Mesodermal cell (in vitro differentiated cells): ENCODE results near the gene CHSY3.

Source experiments
- H3K27ac ChIP-seq: 2 replicates; pipeline ENCODE4 v1.7.0; 2013; ENCODE audit warnings: mild to moderate bottlenecking, low read depth, low read length, moderate library complexity; ENCODE audit not compliant: severe bottlenecking
- H3K36me3 ChIP-seq: 2 replicates; pipeline ENCODE4 v1.7.1; 2013; ENCODE audit warnings: mild to moderate bottlenecking, low read length, moderate library complexity; ENCODE audit not compliant: control insufficient read depth, insufficient read depth
- H3K4me1 ChIP-seq: one replicate; pipeline ENCODE4 v1.7.1; 2013; ENCODE audit warnings: mild to moderate bottlenecking, low read length; ENCODE audit not compliant: insufficient read depth, control insufficient read depth, poor library complexity, severe bottlenecking
- H3K4me3 ChIP-seq: 2 replicates; pipeline ENCODE4 v1.7.0; 2013; ENCODE audit warnings: low read length, control low read depth, mild to moderate bottlenecking; ENCODE audit not compliant: insufficient read depth, poor library complexity, severe bottlenecking; ENCODE audit errors: extremely low read depth
- H3K9me3 ChIP-seq: 2 replicates; pipeline ENCODE4 v1.7.1; 2013; ENCODE audit warnings: mild to moderate bottlenecking, low read length, moderate library complexity; ENCODE audit not compliant: control insufficient read depth
- WGBS, 2 experiments: methylation state at CpG; one replicate each; pipeline ENCODE4 v1.1.5; 2013; ENCODE audit warnings: missing lambda C conversion rate in 2 of 2; ENCODE audit not compliant: insufficient coverage in 2 of 2; 5-methylcytosine and 5-hydroxymethylcytosine counted together

CHSY3 gene

GRCh38 chr5:130023604-130024003 lies 119.3 kb downstream of the CHSY3 start:
- Histone ChIP-seq H3K9me3 (no peaks in the 10 kb centered on the region), H3K27ac (no peak overlapping the region), H3K36me3 (no peaks in the 10 kb centered on the region), H3K4me3 (no peak overlapping the region), H3K4me1 (no peaks in the 10 kb centered on the region)
- WGBS, 2 experiments, result 90% methylated on average over 2 of the region's 3 CpGs; no CpG with 5 or more reads in 1 of the 2 experiments

- no peaks in the 10 kb centered on the region for H3K4me1 ChIP-seq
- H3K4me3 ChIP-seq, result no peak overlapping the region
- H3K36me3 ChIP-seq, result no peaks in the 10 kb centered on the region
- no peak overlapping the region for H3K27ac ChIP-seq
- H3K9me3 ChIP-seq, result no peaks in the 10 kb centered on the region
Observed at GRCh38 chr5:130024006-130024405, 119.7 kb downstream of the CHSY3 start.

- Histone ChIP-seq H3K27ac (no peak overlapping the region), H3K9me3 (no peaks in the 10 kb centered on the region), H3K4me1 (no peaks in the 10 kb centered on the region), H3K36me3 (no peaks in the 10 kb centered on the region), H3K4me3 (no peak overlapping the region)
- 86 to 100% methylated on average over 1 of the region's 1 CpG for WGBS, 2 experiments
Observed at GRCh38 chr5:130025511-130025910, 121.2 kb downstream of the CHSY3 start.

- Histone ChIP-seq H3K27ac (no peak overlapping the region), H3K4me3 (no peak overlapping the region), H3K4me1 (no peaks in the 10 kb centered on the region), H3K36me3 (no peaks in the 10 kb centered on the region), H3K9me3 (no peaks in the 10 kb centered on the region)
- 100% methylated on average over 1 to 2 of the region's 3 CpGs for WGBS, 2 experiments
Observed at GRCh38 chr5:130032807-130033206, 128.5 kb downstream of the CHSY3 start.

- Histone ChIP-seq H3K27ac (no peak overlapping the region), H3K9me3 (no peaks in the 10 kb centered on the region), H3K4me3 (no peak overlapping the region), H3K36me3 (no peaks in the 10 kb centered on the region), H3K4me1 (no peaks in the 10 kb centered on the region)
Observed at GRCh38 chr5:130034566-130035210, 130.4 kb downstream of the CHSY3 start.

- Histone ChIP-seq H3K4me1 (no peaks in the 10 kb centered on the region), H3K9me3 (no peaks in the 10 kb centered on the region), H3K27ac (no peak overlapping the region), H3K4me3 (no peak overlapping the region), H3K36me3 (no peaks in the 10 kb centered on the region)
- WGBS, 2 experiments, result 100% methylated on average over 1 of the region's 1 CpG
Observed at GRCh38 chr5:130035388-130035787, 131.1 kb downstream of the CHSY3 start.

GRCh38 chr5:130037905-130038304 lies 133.6 kb downstream of the CHSY3 start:
- no peaks in the 10 kb centered on the region for H3K9me3 ChIP-seq
- no peak overlapping the region for H3K4me3 ChIP-seq
- no peaks in the 10 kb centered on the region for H3K4me1 ChIP-seq
- no peak overlapping the region for H3K27ac ChIP-seq
- H3K36me3 ChIP-seq, result no peaks in the 10 kb centered on the region

- Histone ChIP-seq H3K27ac (no peak overlapping the region), H3K36me3 (no peaks in the 10 kb centered on the region), H3K4me1 (peaks cover 3% of the 10 kb centered on the region), H3K9me3 (no peaks in the 10 kb centered on the region), H3K4me3 (no peak overlapping the region)
- 100% methylated on average over 1 of the region's 1 CpG; no CpG with 5 or more reads in 1 of the 2 experiments for WGBS, 2 experiments
Observed at GRCh38 chr5:130043834-130044233, 139.6 kb downstream of the CHSY3 start.

- Histone ChIP-seq H3K4me3 (no peak overlapping the region), H3K9me3 (no peaks in the 10 kb centered on the region), H3K4me1 (peaks cover 3% of the 10 kb centered on the region), H3K36me3 (no peaks in the 10 kb centered on the region), H3K27ac (no peak overlapping the region)
- WGBS, 2 experiments, result 84 to 93% methylated on average over 3 of the region's 3 CpGs
Observed at GRCh38 chr5:130045334-130045733, 141.1 kb downstream of the CHSY3 start.

- H3K9me3 ChIP-seq, result no peaks in the 10 kb centered on the region
- no peak overlapping the region for H3K4me3 ChIP-seq
- no peak overlapping the region for H3K27ac ChIP-seq
- H3K4me1 ChIP-seq, result peaks cover 1% of the 10 kb centered on the region
- no peaks in the 10 kb centered on the region for H3K36me3 ChIP-seq
- 100% methylated on average over 1 of the region's 3 CpGs; no CpG with 5 or more reads in 1 of the 2 experiments for whole genome bisulfite sequencing, 2 experiments
Observed at GRCh38 chr5:130050585-130050984, 146.3 kb downstream of the CHSY3 start.

GRCh38 chr5:130052752-130053151 lies 148.5 kb downstream of the CHSY3 start:
- H3K36me3 ChIP-seq, result no peaks in the 10 kb centered on the region
- H3K4me3 ChIP-seq, result no peak overlapping the region
- no peaks in the 10 kb centered on the region for H3K9me3 ChIP-seq
- no CpG with 5 or more reads among the region's 1 CpG for WGBS, 2 experiments
- H3K27ac ChIP-seq, result no peak overlapping the region
- no peaks in the 10 kb centered on the region for H3K4me1 ChIP-seq
